D721Med (cell line): ENCODE data around the gene AICDA.
"Not testable (repeated sequence)": the region's sequence is repeated elsewhere in the genome, so short reads cannot be mapped to it uniquely, and the experiment has no call there.

Experiments used
- DNase-seq: peaks from one replicate; pipeline ENCODE4 v3.0.0; 2011; ENCODE audit warnings: low spot score; ENCODE audit not compliant: insufficient read length
- FAIRE-seq: peaks from 2 replicates; lab custom pipeline; 2011; peaks lifted over from hg19 to GRCh38; lab: Jason Lieb, UNC
- TF ChIP-seq, protein P1 (sequence below): IDR thresholded peaks from 2 replicates; pipeline ENCODE4 v1.5.1; 2012; ENCODE audit warnings: mild to moderate bottlenecking, control low read depth; ENCODE audit not compliant: insufficient read depth; ENCODE audit errors: missing control alignments

AICDA gene

DNA sequence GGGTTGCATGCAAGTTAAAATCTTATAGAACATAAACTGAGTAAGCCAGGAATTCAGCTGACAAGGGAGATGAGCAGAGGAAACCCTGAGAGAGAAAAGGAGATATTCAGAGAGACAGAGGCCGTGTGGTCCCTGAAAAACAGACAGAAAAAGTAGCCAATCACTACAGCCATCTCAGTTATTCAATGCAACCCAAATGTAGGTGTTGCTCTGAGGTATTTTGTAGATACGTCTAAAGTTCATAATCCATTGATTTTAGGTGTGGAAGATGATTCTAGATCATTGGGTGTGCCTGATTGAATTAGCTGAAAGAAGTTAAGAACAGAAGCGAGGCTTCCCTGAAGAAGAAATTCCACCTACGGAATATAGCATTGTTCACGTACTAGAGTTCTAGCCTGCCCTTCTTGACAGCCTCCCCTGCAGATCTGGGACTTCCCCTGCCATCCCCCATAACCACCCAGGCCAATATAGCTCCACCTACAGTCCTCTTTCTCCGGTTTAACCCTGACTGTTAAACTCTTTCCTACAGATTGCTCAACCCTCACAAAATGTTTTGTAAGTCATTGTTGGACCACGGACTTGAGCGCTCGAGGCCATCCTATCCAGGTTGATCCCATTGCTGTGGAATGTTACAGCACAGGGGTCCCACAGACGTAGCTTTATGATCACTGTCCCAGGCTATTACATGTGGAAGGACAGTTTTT lies 21.7 kb downstream of the AICDA start:
- TF ChIP-seq, protein P1, sequence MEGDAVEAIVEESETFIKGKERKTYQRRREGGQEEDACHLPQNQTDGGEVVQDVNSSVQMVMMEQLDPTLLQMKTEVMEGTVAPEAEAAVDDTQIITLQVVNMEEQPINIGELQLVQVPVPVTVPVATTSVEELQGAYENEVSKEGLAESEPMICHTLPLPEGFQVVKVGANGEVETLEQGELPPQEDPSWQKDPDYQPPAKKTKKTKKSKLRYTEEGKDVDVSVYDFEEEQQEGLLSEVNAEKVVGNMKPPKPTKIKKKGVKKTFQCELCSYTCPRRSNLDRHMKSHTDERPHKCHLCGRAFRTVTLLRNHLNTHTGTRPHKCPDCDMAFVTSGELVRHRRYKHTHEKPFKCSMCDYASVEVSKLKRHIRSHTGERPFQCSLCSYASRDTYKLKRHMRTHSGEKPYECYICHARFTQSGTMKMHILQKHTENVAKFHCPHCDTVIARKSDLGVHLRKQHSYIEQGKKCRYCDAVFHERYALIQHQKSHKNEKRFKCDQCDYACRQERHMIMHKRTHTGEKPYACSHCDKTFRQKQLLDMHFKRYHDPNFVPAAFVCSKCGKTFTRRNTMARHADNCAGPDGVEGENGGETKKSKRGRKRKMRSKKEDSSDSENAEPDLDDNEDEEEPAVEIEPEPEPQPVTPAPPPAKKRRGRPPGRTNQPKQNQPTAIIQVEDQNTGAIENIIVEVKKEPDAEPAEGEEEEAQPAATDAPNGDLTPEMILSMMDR: no peak
- FAIRE-seq (no peak), DNase-seq (no peak)

DNA sequence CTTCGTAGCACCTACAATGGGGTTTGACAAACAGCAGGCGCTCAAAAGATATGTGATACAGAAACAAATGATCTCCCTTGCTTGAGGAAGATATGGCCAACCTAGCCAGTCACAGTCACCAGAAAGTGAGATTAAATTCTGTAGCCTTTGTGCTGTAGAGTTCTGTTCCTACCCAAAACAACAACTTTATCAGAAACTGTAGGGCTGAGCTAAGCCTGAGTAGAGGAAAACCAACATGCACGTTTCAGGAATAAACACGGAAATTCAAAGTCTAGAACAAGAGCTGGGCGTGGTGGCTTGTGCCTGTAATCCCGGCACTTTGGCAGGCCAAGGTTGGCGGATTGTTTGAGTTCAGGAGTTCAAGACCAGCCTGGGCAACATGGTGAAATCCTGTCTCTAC lies 23.0 kb downstream of the AICDA start:
- FAIRE-seq: no peak
- TF ChIP-seq, protein P1: no peak
- DNase-seq: no peak

DNA sequence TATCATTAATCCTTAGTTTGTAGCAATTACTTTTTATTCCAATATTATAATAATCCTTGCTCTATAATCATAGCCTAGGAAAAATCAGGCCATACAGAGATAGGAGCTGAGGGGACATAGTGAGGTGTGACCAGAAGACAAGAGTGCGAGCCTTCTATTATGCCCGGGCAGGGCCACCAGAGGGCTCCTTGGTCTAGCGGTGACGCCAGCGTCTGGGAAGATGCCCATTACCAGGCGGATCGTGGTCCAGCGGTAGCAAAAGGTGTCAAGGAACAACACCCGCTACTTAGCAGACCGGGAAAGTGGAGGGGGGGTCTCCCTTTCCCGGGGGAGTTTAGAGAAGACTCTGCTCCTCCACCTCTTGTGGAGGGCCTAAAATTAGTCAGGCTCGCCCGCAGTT lies 28.2 kb downstream of the AICDA start:
- not testable (repeated sequence) for DNase-seq, FAIRE-seq

DNA sequence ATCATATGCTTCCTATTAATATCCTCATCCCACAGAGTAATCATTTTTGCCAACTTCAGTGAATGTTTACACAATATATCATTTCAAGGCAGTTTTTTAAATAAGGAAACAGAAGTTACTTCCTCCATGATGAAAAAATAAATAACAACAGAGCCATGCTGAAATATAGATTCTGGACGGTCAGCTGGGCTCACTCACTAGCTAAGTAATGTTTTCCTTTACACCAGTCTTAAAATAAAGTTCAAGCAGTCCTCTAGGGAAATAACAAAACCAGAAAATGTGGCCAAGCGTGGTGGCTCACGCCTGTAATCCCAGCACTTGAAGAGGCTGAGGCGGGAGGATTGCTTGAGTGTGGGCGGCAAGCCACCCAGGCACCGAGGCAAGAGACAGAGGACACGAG lies 28.7 kb downstream of the AICDA start:
- FAIRE-seq (no peak), DNase-seq (no peak)
- TF ChIP-seq, protein P1: no peak

DNA sequence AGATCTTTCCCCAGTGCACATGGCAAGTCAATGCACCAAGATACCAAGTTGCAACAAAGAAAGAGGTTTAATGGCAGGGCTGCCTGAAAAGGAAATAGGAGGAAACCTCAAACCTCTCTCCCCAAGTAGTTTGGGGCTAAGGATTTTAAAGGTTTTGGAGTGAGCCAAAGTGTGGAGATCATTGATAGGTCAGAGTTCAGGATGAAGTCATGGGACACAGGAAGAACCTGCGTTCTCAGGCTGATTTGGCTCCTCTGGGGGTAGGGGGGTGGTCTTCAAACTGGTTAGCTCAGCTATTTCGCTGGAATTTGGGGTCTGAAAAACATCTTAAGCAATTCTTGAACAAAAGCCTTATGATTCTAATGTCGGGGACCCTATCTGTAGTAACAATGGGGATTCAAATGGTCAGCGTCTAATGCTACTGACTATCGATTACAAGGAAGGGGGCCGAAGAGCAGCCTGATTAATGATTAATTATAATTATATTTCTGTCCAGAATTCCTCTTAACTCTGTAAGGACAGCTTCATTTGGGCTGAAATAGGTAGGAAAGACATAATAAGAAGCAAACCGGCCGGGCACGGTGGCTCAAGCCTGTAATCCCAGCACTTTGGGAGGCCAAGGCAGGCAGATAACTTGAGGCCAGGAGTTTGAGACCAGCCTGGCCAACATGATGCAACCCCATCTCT lies 31.4 kb downstream of the AICDA start:
- no peak for FAIRE-seq
- DNase-seq: no peak
- TF ChIP-seq, protein P1: no peak

DNA sequence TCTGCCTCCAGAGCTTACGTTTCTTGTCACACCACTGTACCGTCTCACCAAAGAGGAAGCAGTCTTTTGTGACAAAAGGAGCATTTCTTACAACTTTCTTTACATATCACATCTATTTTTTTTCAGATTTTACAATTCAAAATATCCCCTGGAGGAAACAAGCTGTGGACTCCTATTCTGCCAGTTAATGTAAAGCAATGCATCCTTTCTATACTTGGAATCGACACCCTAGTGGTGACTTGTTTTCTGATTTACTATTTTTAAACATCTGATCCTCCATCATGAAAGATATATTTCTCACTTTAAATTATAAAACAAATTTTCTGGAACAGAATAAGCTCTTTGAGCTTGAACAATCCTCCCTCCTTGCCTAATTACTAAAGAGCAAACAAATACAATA lies 34.8 kb downstream of the AICDA start:
- DNase-seq: no peak
- TF ChIP-seq, protein P1: no peak
- no peak for FAIRE-seq

DNA sequence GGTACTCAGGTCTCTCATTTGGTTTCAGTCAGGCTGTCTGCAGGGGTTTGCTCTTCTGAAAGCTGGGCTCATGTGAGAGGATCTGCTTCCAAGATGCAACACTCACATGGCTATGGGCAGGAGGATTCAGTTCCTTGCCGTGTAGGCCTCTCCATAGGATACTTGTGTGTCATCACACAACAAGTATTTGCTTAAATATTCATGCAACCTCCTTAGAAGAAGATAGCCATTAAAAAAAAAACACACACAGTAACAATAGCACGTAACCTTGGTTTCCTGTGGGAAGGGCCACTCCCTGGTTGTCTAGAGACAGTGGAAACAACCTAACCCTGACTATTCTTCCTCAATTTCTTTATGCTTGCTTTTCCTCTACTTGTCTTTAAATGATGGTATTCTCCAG lies 40.2 kb downstream of the AICDA start:
- TF ChIP-seq, protein P1: no peak
- DNase-seq (no peak), FAIRE-seq (no peak)
